ENCODE measurements around the gene ATXN7L2.

Gene ATXN7L2

DNA sequence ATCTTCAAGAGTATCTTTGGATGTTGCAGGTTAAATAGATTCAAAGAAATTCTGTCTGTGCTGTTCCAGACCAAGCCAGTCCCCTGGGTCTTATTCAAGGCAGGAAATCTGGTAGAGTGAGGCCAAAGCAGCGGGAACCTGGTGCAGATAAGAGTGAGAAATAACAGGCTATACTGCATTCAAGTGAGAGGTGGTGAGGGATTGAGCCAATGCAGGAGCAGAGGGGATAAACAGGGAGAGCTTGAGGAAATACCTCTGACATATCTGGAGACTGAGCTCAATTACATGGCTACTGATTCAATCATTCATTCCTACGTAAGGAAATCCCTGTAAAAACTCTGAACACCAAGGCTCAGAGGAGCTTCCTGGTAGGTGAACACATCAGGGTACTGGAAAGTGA lies 40.2 kb upstream of the ATXN7L2 start:
- TF ChIP-seq YY1 (IDR thresholded peaks at IDR 0.05; ENCODE audit: low read depth) (no peak), NFIC (IDR thresholded peaks at IDR 0.05) (no peak), RAD21 (IDR thresholded peaks at IDR 0.05; ENCODE audit: low read depth) (no peak)
- TF ChIP-seq, protein P1, sequence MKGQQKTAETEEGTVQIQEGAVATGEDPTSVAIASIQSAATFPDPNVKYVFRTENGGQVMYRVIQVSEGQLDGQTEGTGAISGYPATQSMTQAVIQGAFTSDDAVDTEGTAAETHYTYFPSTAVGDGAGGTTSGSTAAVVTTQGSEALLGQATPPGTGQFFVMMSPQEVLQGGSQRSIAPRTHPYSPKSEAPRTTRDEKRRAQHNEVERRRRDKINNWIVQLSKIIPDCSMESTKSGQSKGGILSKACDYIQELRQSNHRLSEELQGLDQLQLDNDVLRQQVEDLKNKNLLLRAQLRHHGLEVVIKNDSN (IDR thresholded peaks at IDR 0.05), result no peak

GRCh38 chr1:109444346-109444745 lies 39.4 kb upstream of the ATXN7L2 start:
- no peak for TF ChIP-seq EGR1 (IDR thresholded peaks at IDR 0.05)
- TF ChIP-seq FOXM1 (IDR thresholded peaks at IDR 0.05; ENCODE audit: borderline replicate concordance, low read depth), result no peak
- no peak for TF ChIP-seq MAX (IDR thresholded peaks at IDR 0.05)
- no peak for TF ChIP-seq RAD21 (IDR thresholded peaks at IDR 0.05; ENCODE audit: low read depth)
- TF ChIP-seq CEBPB (IDR thresholded peaks at IDR 0.05), result no peak
- no peak for TF ChIP-seq CREB1 (IDR thresholded peaks at IDR 0.05; ENCODE audit: low read depth)
- TF ChIP-seq, protein P1 (IDR thresholded peaks at IDR 0.05), result peak; percentile 46; the same call in 1 of the 2 replicates

GRCh38 chr1:109447524-109447923 lies 36.2 kb upstream of the ATXN7L2 start:
- TF ChIP-seq NFIC (IDR thresholded peaks at IDR 0.05) (no peak), RAD21 (IDR thresholded peaks at IDR 0.05; ENCODE audit: low read depth) (no peak), TAF1 (IDR thresholded peaks at IDR 0.05; ENCODE audit: low read depth) (no peak), CEBPB (IDR thresholded peaks at IDR 0.05) (no peak), YY1 (IDR thresholded peaks at IDR 0.05; ENCODE audit: low read depth) (no peak), EGR1 (IDR thresholded peaks at IDR 0.05) (no peak), FOXM1 (IDR thresholded peaks at IDR 0.05; ENCODE audit: borderline replicate concordance, low read depth) (no peak), MAX (IDR thresholded peaks at IDR 0.05) (no peak), REST (IDR thresholded peaks at IDR 0.05; ENCODE audit: low read depth) (no peak), ZBTB7A (IDR thresholded peaks at IDR 0.05; ENCODE audit: low read depth) (no peak), TCF12 (IDR thresholded peaks at IDR 0.05; ENCODE audit: low read depth) (no peak), EP300 (IDR thresholded peaks at IDR 0.05; ENCODE audit: borderline replicate concordance) (no peak), TEAD4 (IDR thresholded peaks at IDR 0.05) (no peak), CREB1 (IDR thresholded peaks at IDR 0.05; ENCODE audit: low read depth) (no peak)
- TF ChIP-seq, protein P1 (IDR thresholded peaks at IDR 0.05), result no peak

- TF ChIP-seq FOXM1 (IDR thresholded peaks at IDR 0.05; ENCODE audit: borderline replicate concordance, low read depth) (no peak), RAD21 (IDR thresholded peaks at IDR 0.05; ENCODE audit: low read depth) (no peak), EGR1 (IDR thresholded peaks at IDR 0.05) (no peak), ZBTB7A (IDR thresholded peaks at IDR 0.05; ENCODE audit: low read depth) (no peak), CEBPB (IDR thresholded peaks at IDR 0.05) (no peak)
Observed at GRCh38 chr1:109454497-109455133, 29.1 kb upstream of the ATXN7L2 start.

DNA sequence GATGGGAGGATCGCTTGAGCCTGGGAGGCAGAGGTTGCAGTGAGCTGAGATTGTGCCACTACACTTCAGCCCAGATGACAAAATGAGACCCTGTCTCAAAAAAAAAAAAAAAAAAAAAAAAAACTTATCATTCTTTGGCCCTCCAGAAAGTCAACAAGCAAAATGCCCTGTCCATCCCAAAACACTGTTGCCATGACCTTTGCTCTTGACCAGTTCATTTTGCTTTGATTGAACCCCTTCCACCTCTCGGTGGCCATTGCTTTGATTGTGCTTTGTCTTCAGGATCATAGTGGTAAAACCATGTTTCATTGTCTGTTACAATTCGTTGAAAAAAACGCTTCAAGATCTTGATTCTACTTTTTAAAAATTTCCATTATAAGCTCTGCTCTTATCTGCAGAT lies 25.9 kb upstream of the ATXN7L2 start:
- TF ChIP-seq REST (IDR thresholded peaks at IDR 0.05; ENCODE audit: low read depth) (no peak), CREB1 (IDR thresholded peaks at IDR 0.05; ENCODE audit: low read depth) (no peak), TEAD4 (IDR thresholded peaks at IDR 0.05) (no peak), FOXM1 (IDR thresholded peaks at IDR 0.05; ENCODE audit: borderline replicate concordance, low read depth) (no peak), ZBTB7A (IDR thresholded peaks at IDR 0.05; ENCODE audit: low read depth) (no peak), EP300 (IDR thresholded peaks at IDR 0.05; ENCODE audit: borderline replicate concordance) (no peak), YY1 (IDR thresholded peaks at IDR 0.05; ENCODE audit: low read depth) (no peak), MAX (IDR thresholded peaks at IDR 0.05) (no peak), TAF1 (IDR thresholded peaks at IDR 0.05; ENCODE audit: low read depth) (no peak), CEBPB (IDR thresholded peaks at IDR 0.05) (no peak)
- TF ChIP-seq, protein P1 (IDR thresholded peaks at IDR 0.05), result no peak

Data from Ishikawa (cell line).